Measurements from ENCODE around the gene FKTN. TPM values are rescaled to one million over a fixed set of nuclear protein-coding genes. Genes with fewer than 3 reads are reported as not detected.

The FKTN gene
- total and polyA plus RNA-seq, 2 donors (not counting 3 experiments of a cell fraction or from before 2014, with no cell fraction given) = 2.8 to 13.2 TPM

DNA sequence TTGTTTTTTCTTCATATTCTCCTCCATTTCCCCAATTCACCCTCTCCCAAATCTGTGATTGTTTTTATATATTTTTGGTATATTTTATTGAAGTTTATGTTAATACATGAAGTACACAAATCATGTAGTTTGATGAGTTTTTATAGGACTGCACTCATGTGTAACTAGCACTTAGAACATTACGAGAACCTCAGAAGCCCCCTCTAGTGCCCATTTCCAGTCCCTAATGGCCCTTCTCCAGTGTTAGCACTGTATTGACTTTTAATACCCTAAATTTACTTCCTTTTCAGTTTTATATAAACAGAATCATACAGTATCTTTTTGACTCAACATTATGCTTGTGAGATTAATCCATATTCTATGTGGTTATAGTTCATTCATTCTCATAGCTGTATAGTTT lies 18.5 kb upstream of the FKTN start:
- Histone ChIP-seq H3K9ac (replicated peaks; ENCODE audit: extremely low read depth, insufficient read depth, low read length) (no peak overlapping the region), H3K4me2 (ENCODE audit: insufficient read depth, low read length) (no peak overlapping the region), H3K4me1 (ENCODE audit: control insufficient read depth, extremely low read depth, insufficient read depth, low read length) (no peaks in the 10 kb centered on the region), H3K4me3 (replicated peaks in 1 of 3; ENCODE audit: insufficient read depth in 1 of 3, low read depth in 1 of 3, low read length in 3 of 3) (no peak overlapping the region), H2AFZ (ENCODE audit: low read depth, low read length) (no peak overlapping the region), H3K27me3 (ENCODE audit: control insufficient read depth in 2 of 2, insufficient read depth in 2 of 2, low read length in 2 of 2) (no peaks in the 10 kb centered on the region), H3K9me3 (replicated peaks; ENCODE audit: control insufficient read depth, insufficient read depth, low read length) (no peaks in the 10 kb centered on the region), H4K20me1 (replicated peaks; ENCODE audit: control insufficient read depth, extremely low read depth, insufficient read depth, low read length) (no peaks in the 10 kb centered on the region), H3K27ac (ENCODE audit: insufficient read depth, low read depth, low read length) (no peak overlapping the region), H3K9me1 (replicated peaks; ENCODE audit: control insufficient read depth, extremely low read depth, insufficient read depth, low read length) (no peaks in the 10 kb centered on the region), H3K79me2 (ENCODE audit: control insufficient read depth, insufficient read depth, low read length) (no peaks in the 10 kb centered on the region), H3K36me3 (ENCODE audit: control insufficient read depth in 2 of 2, extremely low read depth in 1 of 2, insufficient read depth in 2 of 2, low read length in 2 of 2) (peaks cover 0 to 4% of the 10 kb centered on the region in 2 experiments)
- intact Hi-C loops (cut with micrococcal nuclease) (no loop called here), dilution Hi-C loops (cut with MboI; ENCODE audit: extremely low pct_ligation_motif_present, low sequenced_read_pairs) (no loop called here)
- DNase-seq (ENCODE audit: low read depth, low spot score) (no peak), FAIRE-seq (no peak)
- POLR2A ChIA-PET = no interaction called here
- BruUV-seq (replicated peaks) = no TSS peak
- TF ChIP-seq, protein P1, sequence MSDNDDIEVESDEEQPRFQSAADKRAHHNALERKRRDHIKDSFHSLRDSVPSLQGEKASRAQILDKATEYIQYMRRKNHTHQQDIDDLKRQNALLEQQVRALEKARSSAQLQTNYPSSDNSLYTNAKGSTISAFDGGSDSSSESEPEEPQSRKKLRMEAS (IDR thresholded peaks at IDR 0.05; ENCODE audit: insufficient read depth, insufficient read length) = no peak
- TF ChIP-seq, protein P2, sequence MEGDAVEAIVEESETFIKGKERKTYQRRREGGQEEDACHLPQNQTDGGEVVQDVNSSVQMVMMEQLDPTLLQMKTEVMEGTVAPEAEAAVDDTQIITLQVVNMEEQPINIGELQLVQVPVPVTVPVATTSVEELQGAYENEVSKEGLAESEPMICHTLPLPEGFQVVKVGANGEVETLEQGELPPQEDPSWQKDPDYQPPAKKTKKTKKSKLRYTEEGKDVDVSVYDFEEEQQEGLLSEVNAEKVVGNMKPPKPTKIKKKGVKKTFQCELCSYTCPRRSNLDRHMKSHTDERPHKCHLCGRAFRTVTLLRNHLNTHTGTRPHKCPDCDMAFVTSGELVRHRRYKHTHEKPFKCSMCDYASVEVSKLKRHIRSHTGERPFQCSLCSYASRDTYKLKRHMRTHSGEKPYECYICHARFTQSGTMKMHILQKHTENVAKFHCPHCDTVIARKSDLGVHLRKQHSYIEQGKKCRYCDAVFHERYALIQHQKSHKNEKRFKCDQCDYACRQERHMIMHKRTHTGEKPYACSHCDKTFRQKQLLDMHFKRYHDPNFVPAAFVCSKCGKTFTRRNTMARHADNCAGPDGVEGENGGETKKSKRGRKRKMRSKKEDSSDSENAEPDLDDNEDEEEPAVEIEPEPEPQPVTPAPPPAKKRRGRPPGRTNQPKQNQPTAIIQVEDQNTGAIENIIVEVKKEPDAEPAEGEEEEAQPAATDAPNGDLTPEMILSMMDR (IDR thresholded peaks at IDR 0.05; ENCODE audit: extremely low read depth in 1 of 2, insufficient read depth in 1 of 2, low read depth in 1 of 2, low read length in 2 of 2) = peak in 1 of 2 donors; percentile 1
- CTCF ChIA-PET = no interaction called here

DNA sequence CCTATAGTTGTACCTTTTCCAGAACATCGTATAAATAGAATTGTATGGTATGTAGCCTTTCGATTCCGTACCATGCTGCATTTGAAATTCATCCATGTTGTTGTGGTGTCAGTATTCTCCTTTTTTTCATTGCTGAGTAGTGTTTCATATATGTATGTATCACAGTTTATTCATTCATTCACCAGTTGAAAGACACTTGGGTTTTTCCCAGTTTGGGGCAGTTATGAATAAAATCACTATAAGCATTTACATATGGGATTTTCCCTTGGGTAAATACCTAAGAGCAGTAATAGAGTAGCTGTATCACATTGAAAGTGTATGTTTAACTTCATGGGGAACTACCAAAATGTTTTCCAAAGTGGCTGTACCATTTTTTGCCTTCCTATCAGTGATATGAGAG lies 16.1 kb upstream of the FKTN start:
- Histone ChIP-seq H4K20me1 (replicated peaks; ENCODE audit: control insufficient read depth, extremely low read depth, insufficient read depth, low read length) (no peaks in the 10 kb centered on the region), H3K27ac (ENCODE audit: insufficient read depth, low read depth, low read length) (no peak overlapping the region), H3K4me3 (replicated peaks in 1 of 3; ENCODE audit: insufficient read depth in 1 of 3, low read depth in 1 of 3, low read length in 3 of 3) (no peak overlapping the region), H3K9ac (replicated peaks; ENCODE audit: extremely low read depth, insufficient read depth, low read length) (no peak overlapping the region), H3K4me1 (ENCODE audit: control insufficient read depth, extremely low read depth, insufficient read depth, low read length) (no peaks in the 10 kb centered on the region), H2AFZ (ENCODE audit: low read depth, low read length) (no peak overlapping the region), H3K9me1 (replicated peaks; ENCODE audit: control insufficient read depth, extremely low read depth, insufficient read depth, low read length) (no peaks in the 10 kb centered on the region), H3K4me2 (ENCODE audit: insufficient read depth, low read length) (no peak overlapping the region), H3K79me2 (ENCODE audit: control insufficient read depth, insufficient read depth, low read length) (no peaks in the 10 kb centered on the region), H3K27me3 (ENCODE audit: control insufficient read depth in 2 of 2, insufficient read depth in 2 of 2, low read length in 2 of 2) (no peaks in the 10 kb centered on the region), H3K9me3 (replicated peaks; ENCODE audit: control insufficient read depth, insufficient read depth, low read length) (no peaks in the 10 kb centered on the region), H3K36me3 (ENCODE audit: control insufficient read depth in 2 of 2, extremely low read depth in 1 of 2, insufficient read depth in 2 of 2, low read length in 2 of 2) (no peaks in the 10 kb centered on the region)
- ChIA-PET CTCF (no interaction called here), POLR2A (no interaction called here)
- dilution Hi-C loops (cut with MboI; ENCODE audit: extremely low pct_ligation_motif_present, low sequenced_read_pairs) (no loop called here), intact Hi-C loops (cut with micrococcal nuclease) (no loop called here)
- FAIRE-seq (no peak), DNase-seq (ENCODE audit: low read depth, low spot score) (no peak)
- TF ChIP-seq JUN (IDR thresholded peaks at IDR 0.05; ENCODE audit: borderline replicate concordance, insufficient read depth, insufficient read length, low read depth) (no peak), POLR2AphosphoS5 (IDR thresholded peaks at IDR 0.05; ENCODE audit: insufficient read depth, low read depth, low read length) (no peak), FOS (IDR thresholded peaks at IDR 0.05; ENCODE audit: borderline replicate concordance, insufficient read depth, low read length) (no peak), EZH2 (IDR thresholded peaks at IDR 0.05; ENCODE audit: borderline replicate concordance, low read depth, low read length, severe bottlenecking) (no peak), GATA2 (IDR thresholded peaks at IDR 0.05; ENCODE audit: insufficient read depth, insufficient read length, low read depth, low read length) (no peak), MYC (IDR thresholded peaks at IDR 0.05; ENCODE audit: low read depth, low read length) (no peak), POLR2A (IDR thresholded peaks at IDR 0.05; ENCODE audit: low read depth, low read length) (no peak)
- TF ChIP-seq, protein P1 (IDR thresholded peaks at IDR 0.05; ENCODE audit: insufficient read depth, insufficient read length) = no peak
- TF ChIP-seq, protein P2 (IDR thresholded peaks at IDR 0.05; ENCODE audit: extremely low read depth in 1 of 2, insufficient read depth in 1 of 2, low read depth in 1 of 2, low read length in 2 of 2) = no peak
- no TSS peak for BruUV-seq (replicated peaks)
